ENCODE measurements around the gene CRISPLD2.
A peak's percentile ranks its signal among the peaks of the same experiment; 100 is the strongest.

CRISPLD2 gene

GRCh38 chr16:84794626-84795025 lies 25.2 kb upstream of the CRISPLD2 start:
- Histone ChIP-seq H3K4me3 (no peak overlapping the region), H3K27ac (peak overlapping the region in 6 of 21 experiments; percentile 18 to 81 (median 49))

GRCh38 chr16:84795329-84796053 lies 24.3 kb upstream of the CRISPLD2 start:
- Histone ChIP-seq H3K27ac (peak overlapping the region in 7 of 21 experiments; percentile 18 to 81 (median 51)), H3K4me3 (no peak overlapping the region)

GRCh38 chr16:84800158-84800978 lies 19.4 kb upstream of the CRISPLD2 start:
- Histone ChIP-seq H3K27ac (no peak overlapping the region), H3K4me3 (no peak overlapping the region)

- Histone ChIP-seq H3K27ac (no peak overlapping the region), H3K4me3 (no peak overlapping the region)
Measured at GRCh38 chr16:84803146-84803545, 16.6 kb upstream of the CRISPLD2 start.

- H3K4me3 ChIP-seq, result no peak overlapping the region
- H3K27ac ChIP-seq, result no peak overlapping the region
Measured at GRCh38 chr16:84804326-84804725, 15.5 kb upstream of the CRISPLD2 start.

GRCh38 chr16:84806256-84806889 lies 13.4 kb upstream of the CRISPLD2 start:
- peak overlapping the region in 2 of 21 experiments; percentile 43 to 48 for H3K27ac ChIP-seq

GRCh38 chr16:84806890-84807258 lies 12.9 kb upstream of the CRISPLD2 start:
- H3K27ac ChIP-seq, result peak overlapping the region in 3 of 21 experiments; percentile 38 to 48 (median 43)
- no peak overlapping the region for H3K4me3 ChIP-seq

More at GRCh38 chr16:84806256-84806889, 13.4 kb upstream of the CRISPLD2 start:
- H3K4me3 ChIP-seq, result no peak overlapping the region

GRCh38 chr16:84807776-84808175 lies 12.0 kb upstream of the CRISPLD2 start:
- Histone ChIP-seq H3K27ac (no peak overlapping the region), H3K4me3 (no peak overlapping the region)

GRCh38 chr16:84808826-84809225 lies 11.0 kb upstream of the CRISPLD2 start:
- Histone ChIP-seq H3K4me3 (no peak overlapping the region), H3K27ac (no peak overlapping the region)

- H3K27ac ChIP-seq, result peak overlapping the region in 4 of 21 experiments; percentile 28 to 64 (median 35)
Measured at GRCh38 chr16:84810518-84811273, 9.1 kb upstream of the CRISPLD2 start.

GRCh38 chr16:84811529-84811928 lies 8.3 kb upstream of the CRISPLD2 start:
- H3K27ac ChIP-seq, result peak overlapping the region in 2 of 21 experiments; percentile 11 to 34
- H3K4me3 ChIP-seq, result no peak overlapping the region

More at GRCh38 chr16:84810518-84811273, 9.1 kb upstream of the CRISPLD2 start:
- H3K4me3 ChIP-seq, result no peak overlapping the region

GRCh38 chr16:84813141-84813934 lies 6.4 kb upstream of the CRISPLD2 start:
- H3K27ac ChIP-seq, result no peak overlapping the region

GRCh38 chr16:84815462-84815861 lies 4.3 kb upstream of the CRISPLD2 start:
- Histone ChIP-seq H3K27ac (peak overlapping the region in 3 of 21 experiments; percentile 27 to 71 (median 40)), H3K4me3 (no peak overlapping the region)

More at GRCh38 chr16:84813141-84813934, 6.4 kb upstream of the CRISPLD2 start:
- no peak overlapping the region for H3K4me3 ChIP-seq

- Histone ChIP-seq H3K27ac (peak overlapping the region in 2 of 21 experiments; percentile 40 to 71), H3K4me3 (no peak overlapping the region)
Measured at GRCh38 chr16:84816023-84816422, 3.8 kb upstream of the CRISPLD2 start.

- H3K27ac ChIP-seq, result peak overlapping the region in 2 of 21 experiments; percentile 11 to 71
- H3K4me3 ChIP-seq, result no peak overlapping the region
Measured at GRCh38 chr16:84816485-84816884, 3.3 kb upstream of the CRISPLD2 start.

- H3K4me3 ChIP-seq, result no peak overlapping the region
- peak overlapping the region in 1 of 21 experiments; percentile 56 for H3K27ac ChIP-seq
Measured at GRCh38 chr16:84817206-84817605, 2.6 kb upstream of the CRISPLD2 start.

- H3K4me3 ChIP-seq, result no peak overlapping the region
- H3K27ac ChIP-seq, result no peak overlapping the region
Measured at GRCh38 chr16:84817613-84818012, 2.2 kb upstream of the CRISPLD2 start.

GRCh38 chr16:84818133-84818532 lies 1.7 kb upstream of the CRISPLD2 start:
- Histone ChIP-seq H3K4me3 (no peak overlapping the region), H3K27ac (no peak overlapping the region)

Measured in skin epidermis (tissue), 12 donors.